T-helper 1 cell treated with Interleukin-12 subunit alpha and Interleukin-12 subunit beta and Interleukin-4 antibody, amounts not matched to agents 30 μg/mL and 1 μg/mL, for 36 hours (primary cell): ENCODE data around the gene PIGQ.

Experiments used
- H3K27ac Mint-ChIP-seq: one replicate; pipeline ENCODE4 v1.8.0; 2021; ENCODE audit warnings: mild to moderate bottlenecking, mixed read lengths
- H3K27me3 Mint-ChIP-seq: one replicate; pipeline ENCODE4 v1.8.0; 2021; ENCODE audit warnings: low read depth, mixed read lengths
- H3K36me3 Mint-ChIP-seq: one replicate; pipeline ENCODE4 v1.8.0; 2021; ENCODE audit warnings: low read depth, mixed read lengths
- H3K4me1 Mint-ChIP-seq: one replicate; pipeline ENCODE4 v1.8.0; 2021; ENCODE audit warnings: low read depth, mixed read lengths
- H3K4me3 Mint-ChIP-seq: one replicate; pipeline ENCODE4 v1.8.0; 2021; ENCODE audit warnings: mild to moderate bottlenecking, moderate library complexity, mixed read lengths
- H3K9me3 Mint-ChIP-seq: one replicate; pipeline ENCODE4 v1.8.0; 2021; ENCODE audit warnings: mixed read lengths

PIGQ gene

GRCh38 chr16:632486-633335, 62.9 kb downstream of the PIGQ start:
- H3K27ac Mint-ChIP-seq = no peak overlapping the region
- no peaks in the 10 kb centered on the region for H3K9me3 Mint-ChIP-seq
- H3K36me3 Mint-ChIP-seq = no peaks in the 10 kb centered on the region
- H3K27me3 Mint-ChIP-seq = peaks cover 5% of the 10 kb centered on the region
- H3K4me3 Mint-ChIP-seq = no peak overlapping the region
- peaks cover 7% of the 10 kb centered on the region for H3K4me1 Mint-ChIP-seq

GRCh38 chr16:633336-634050, 63.7 kb downstream of the PIGQ start:
- H3K4me3 Mint-ChIP-seq = no peak overlapping the region
- H3K9me3 Mint-ChIP-seq = no peaks in the 10 kb centered on the region
- no peak overlapping the region for H3K27ac Mint-ChIP-seq
- no peaks in the 10 kb centered on the region for H3K36me3 Mint-ChIP-seq
- peaks cover 5% of the 10 kb centered on the region for H3K27me3 Mint-ChIP-seq
- H3K4me1 Mint-ChIP-seq = peaks cover 7% of the 10 kb centered on the region
